Cardiac septum (tissue), 1 donor: ENCODE measurements around the gene PPP6R2. TPM values are rescaled to one million over a fixed set of nuclear protein-coding genes. Genes with fewer than 3 reads are reported as not detected.

Experiments used
- DNase-seq: peaks from one replicate; pipeline ENCODE4 v3.0.0-alpha.2; 2020; ENCODE audit warnings: low spot score
- intact Hi-C: fragments of 100-400 bp; cut with DNase I; formaldehyde crosslinking; loops from one replicate; pipeline ENCODE4 v1.14.0; 2022
- long read RNA-seq: library from polyadenylated mRNA; unstranded; transcript quantifications from one replicate; pipeline ENCODE4 v2.0.0, GENCODE V29; 2021
- total RNA-seq: library from RNA; stranded (reverse); fragmentation: NEBNext Ultra II Directional; extraction: Animal tissue kit (Norgen Biotek cat#: 25700); gene quantifications from one replicate; pipeline ENCODE4 v1.2.1, GENCODE V29; 2021
- donor health status: DM: no; HTN: no; CAD: no.

Gene PPP6R2, protein sequence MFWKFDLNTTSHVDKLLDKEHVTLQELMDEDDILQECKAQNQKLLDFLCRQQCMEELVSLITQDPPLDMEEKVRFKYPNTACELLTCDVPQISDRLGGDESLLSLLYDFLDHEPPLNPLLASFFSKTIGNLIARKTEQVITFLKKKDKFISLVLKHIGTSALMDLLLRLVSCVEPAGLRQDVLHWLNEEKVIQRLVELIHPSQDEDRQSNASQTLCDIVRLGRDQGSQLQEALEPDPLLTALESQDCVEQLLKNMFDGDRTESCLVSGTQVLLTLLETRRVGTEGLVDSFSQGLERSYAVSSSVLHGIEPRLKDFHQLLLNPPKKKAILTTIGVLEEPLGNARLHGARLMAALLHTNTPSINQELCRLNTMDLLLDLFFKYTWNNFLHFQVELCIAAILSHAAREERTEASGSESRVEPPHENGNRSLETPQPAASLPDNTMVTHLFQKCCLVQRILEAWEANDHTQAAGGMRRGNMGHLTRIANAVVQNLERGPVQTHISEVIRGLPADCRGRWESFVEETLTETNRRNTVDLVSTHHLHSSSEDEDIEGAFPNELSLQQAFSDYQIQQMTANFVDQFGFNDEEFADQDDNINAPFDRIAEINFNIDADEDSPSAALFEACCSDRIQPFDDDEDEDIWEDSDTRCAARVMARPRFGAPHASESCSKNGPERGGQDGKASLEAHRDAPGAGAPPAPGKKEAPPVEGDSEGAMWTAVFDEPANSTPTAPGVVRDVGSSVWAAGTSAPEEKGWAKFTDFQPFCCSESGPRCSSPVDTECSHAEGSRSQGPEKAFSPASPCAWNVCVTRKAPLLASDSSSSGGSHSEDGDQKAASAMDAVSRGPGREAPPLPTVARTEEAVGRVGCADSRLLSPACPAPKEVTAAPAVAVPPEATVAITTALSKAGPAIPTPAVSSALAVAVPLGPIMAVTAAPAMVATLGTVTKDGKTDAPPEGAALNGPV
- 37.1 TPM for total RNA-seq
- long read RNA-seq, full-length matches to known transcripts = 30 of 81 reads
- long read RNA-seq, partial matches to known transcripts = 32 of 81 reads
- long read RNA-seq, other reads (novel, unspliced or antisense) = 19 of 81 reads

DNA sequence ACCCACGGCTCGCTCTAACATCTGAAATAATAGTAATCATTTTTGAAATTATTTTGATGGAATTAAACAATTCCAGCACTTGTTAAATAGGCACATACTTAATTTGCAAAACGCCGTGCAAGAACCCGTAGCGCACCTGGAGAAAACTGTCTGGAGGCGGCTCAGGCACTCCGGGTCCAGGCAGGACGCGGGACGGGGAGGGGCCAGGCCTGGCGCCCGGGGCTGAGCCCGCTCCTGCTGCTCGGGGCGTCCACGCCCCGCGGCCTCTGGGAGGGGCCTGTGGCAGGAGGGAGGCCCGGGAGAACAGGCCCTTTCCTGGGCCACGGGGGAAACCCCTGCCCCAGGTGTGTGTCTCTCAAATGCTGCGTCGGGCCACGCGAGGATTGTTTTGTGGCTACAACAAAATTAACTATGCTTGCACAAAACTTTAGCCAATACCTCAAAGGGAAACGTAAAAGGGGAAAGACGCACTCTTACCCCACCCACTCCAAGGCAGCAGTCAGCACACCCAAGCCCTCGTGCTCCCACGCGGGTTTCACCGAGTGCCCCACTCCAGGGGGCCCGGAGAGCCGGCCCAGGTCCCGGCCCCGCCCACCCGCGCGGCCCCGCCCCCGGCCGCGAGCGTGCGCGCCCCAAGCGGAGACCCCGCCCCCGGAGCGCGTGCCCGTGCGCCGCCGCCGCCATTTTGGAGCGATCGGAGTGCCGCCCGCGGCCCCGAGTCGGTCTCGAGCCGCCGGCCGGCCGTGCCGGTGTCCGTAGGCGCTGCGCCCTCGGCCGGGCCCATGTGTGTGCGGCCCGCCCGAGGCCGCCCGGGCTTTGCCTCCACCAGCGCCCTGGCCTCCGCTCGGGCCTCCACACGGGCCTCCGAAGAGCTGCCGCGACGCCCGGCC is at the start of gene PPP6R2:
Gene PPP6R2, plus strand, starts transcription at position 677 of the 890 bp plus-strand sequence. CDS start 50,582 bp downstream, outside the sequence.
- intact Hi-C loops = loop anchor here (1.0 to 2.0 kb wide), 2 partner anchors 67 to 90 kb away; no protein-coding TSS in a partner anchor
- peak; percentile 94 for DNase-seq

DNA sequence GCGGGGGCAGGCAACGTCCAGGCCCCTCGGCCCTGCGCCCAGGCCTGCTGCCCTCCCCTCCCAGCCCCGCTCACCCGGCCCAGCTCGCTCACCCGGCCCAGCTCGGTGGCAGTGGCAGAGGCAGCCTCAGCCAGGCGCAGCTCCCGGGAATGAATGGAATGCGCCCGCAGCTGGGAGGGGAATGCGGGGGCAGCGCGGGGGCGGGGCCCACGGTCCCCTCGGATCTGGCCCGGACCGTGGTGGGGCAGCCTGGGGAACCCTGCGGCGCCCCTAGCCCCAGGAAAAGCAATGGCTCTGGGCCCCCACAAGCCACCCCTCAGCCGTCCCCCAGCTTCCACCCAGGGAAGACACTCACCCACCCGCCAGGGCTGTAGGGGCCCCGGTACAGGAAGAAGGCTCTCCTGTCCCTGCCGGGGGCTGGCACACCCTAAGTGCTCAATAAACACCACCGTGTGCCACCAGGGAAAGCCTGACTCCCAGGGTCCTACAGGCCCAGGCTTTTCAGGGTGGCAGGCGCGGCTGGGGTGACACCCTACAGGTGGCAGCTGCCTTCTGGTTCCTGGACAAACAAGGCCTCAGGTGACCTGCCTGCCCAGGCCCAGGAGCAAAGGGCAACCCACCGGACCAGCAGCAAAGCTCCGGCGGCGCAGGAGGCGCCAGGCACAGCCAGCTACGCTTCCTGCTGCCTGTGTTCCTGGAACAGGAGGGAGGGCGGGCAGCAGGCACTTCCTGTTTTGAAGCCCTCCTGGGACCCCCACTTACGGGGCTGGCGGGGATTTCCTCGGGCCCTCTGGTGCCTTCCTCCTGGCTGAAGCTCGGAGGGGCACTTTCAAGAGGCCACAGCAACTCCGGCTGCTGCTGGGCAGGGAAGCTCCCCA is 49.4 kb upstream of the PPP6R2 start:
- DNase-seq = peak; percentile 89
- intact Hi-C loops = loop anchor here (2.0 to 5.0 kb wide), 2 partner anchors 15 to 34 kb away; partner anchors contain the start of gene DENND6B

DNA sequence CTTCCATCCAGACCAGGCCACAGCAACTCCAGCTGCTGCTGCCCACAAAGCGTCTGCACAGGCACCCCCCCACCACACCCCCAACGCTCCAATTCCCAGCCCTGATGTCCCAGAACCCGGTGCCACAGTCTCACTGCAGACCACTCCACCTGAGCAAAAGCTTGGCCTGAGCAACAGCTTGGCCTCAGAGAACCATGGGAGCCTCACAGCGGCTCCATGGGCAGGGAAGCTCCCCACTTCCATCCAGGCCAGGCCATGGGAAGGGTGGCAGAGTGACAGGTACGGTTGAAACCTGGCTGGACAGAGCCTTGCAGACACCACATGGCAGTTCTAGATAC is 48.8 kb upstream of the PPP6R2 start:
- intact Hi-C loops = loop anchor here (5.0 kb wide), 1 partner anchor 33 kb away; the partner anchor contains the start of gene DENND6B
- no peak for DNase-seq

DNA sequence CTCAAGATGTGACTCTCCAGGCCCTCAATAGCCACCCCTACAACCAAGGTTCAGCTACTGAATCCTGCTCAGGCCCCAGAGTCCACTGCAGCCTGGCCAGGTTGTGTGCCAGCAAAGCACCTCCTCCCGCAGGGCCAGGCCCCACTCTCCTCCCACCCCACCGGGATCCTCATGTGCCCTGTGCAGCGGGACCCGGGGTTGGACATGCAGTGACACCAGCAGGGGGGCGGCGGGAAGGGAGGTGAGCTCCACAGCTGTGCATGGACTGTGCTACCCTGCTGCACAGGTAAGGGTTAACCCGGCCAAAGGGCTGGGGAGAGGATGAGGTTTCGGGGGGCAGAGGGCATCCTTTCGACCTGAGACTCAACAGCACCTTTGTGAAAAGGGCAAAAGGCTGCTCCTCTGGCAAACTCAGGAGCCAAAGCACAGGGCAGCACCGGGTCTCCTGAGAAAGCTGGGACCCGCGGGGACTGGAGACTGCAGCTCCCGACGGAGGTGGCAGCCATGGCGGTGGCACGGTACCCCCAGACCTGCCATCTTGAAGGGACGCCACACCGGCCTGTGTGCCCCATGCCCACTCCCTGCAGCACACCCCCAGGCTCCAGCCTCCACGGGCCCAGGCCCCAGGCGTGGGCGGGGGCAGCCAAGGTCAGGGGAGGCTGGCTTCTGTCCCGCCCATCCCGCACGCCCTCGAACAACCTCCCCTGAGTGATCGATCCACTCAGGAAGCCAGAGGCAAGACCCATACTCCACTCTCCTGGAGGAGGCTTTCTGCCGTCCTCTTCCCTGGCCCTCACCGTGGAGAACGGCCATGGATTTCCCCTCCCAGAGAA is 46.3 kb upstream of the PPP6R2 start:
- DNase-seq = no peak

DNA sequence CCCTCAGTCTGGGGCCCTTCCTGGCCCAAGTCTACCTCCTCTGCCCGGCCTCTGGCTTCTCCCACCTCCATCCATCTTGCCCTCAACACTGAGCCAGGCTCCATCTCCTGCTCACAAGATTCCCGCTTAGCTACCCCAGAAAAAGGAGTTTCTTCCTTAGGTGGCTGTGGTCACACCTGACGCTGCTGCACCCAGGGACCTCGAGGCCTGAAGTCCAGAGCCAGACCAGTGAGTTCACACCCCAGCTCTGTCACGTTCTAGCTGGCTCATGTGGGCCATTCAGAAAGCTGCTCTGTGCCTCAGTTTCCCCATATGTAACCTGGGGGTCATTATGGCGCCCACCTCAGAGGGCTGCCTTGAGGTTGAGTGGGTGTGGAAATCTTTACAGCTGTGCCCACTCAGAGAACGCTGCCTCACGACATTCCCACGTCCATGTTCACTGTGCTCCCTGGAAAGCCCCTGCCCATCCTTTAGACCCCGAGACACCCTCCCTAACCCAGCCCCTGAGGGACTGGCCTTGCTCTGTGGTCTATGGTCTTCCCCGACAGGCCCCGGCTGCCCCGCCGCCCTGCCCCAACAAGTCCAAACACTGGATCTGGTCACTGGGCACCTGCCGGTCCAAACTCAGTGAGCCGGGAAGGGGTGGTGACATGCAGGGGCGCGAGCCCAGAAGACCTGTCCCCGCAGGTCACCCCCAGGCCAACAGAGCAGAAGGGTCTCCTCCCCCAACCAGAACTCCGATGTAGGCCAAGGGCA is 45.4 kb upstream of the PPP6R2 start:
- DNase-seq = no peak
- intact Hi-C loops = no loop called here

More for the DNA sequence above, 46.3 kb upstream of the PPP6R2 start:
- intact Hi-C loops = no loop called here

DNA sequence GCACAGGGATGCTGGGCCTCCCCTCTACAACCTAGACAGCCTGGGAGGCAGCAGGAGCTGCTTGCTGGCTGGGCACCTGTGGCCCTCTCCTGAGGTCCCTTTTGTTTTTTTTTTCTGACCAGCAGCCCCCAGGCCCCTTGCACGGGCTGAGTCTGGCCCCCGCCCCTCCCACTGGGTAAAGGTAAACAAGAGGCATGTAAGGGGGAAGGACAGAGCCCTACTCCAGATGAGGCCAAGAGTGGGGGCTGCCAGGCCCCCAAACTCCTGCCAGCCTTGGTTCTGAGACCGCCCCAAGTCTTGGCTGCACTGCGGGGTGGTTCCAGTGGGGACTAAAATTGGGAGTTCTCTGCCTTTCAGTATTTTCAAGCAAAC is 44.9 kb upstream of the PPP6R2 start:
- intact Hi-C loops = no loop called here
- no peak for DNase-seq

DNA sequence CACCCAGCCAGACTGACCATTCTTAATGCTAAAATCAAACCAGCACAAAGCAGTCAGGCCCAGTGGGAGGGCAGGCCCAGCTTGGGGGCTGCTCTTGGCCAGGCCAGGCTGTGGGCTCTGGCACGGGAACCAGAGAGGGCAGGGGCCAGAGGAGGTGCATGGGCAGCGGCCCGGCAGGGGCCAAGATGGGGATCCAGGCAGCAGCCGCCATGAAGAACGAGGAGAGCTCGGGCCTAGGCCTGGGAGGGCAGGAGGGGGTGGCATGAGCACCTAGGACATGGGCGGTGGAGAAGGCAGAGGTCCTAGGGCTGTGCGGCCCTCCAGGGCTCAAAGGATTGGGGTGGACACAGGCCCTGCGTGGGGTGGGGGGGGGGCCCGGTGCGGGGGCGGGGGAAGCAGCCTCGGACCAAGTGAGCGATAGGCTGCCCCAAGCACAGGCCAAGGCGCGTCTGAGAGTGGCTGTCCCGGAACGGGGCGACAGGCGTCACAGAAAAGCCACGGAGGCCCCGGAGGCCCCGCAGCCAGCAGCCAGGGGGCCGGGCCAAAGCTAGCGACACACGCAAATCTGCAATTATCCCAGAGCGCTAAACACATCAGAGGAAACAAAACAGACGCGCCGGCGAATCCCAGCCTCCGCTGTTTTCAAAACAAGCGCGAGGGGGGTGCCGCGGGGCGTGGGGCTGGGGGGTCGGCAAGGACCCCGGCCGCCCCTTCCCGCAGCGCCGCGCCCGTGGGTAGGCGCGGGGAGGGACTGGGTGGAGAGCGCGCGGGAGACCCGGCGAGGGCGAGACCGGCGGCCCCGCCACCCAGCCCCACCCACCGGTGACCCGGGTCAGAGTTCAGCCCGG is 44.0 kb upstream of the PPP6R2 start:
- DNase-seq = no peak
- intact Hi-C loops = no loop called here

DNA sequence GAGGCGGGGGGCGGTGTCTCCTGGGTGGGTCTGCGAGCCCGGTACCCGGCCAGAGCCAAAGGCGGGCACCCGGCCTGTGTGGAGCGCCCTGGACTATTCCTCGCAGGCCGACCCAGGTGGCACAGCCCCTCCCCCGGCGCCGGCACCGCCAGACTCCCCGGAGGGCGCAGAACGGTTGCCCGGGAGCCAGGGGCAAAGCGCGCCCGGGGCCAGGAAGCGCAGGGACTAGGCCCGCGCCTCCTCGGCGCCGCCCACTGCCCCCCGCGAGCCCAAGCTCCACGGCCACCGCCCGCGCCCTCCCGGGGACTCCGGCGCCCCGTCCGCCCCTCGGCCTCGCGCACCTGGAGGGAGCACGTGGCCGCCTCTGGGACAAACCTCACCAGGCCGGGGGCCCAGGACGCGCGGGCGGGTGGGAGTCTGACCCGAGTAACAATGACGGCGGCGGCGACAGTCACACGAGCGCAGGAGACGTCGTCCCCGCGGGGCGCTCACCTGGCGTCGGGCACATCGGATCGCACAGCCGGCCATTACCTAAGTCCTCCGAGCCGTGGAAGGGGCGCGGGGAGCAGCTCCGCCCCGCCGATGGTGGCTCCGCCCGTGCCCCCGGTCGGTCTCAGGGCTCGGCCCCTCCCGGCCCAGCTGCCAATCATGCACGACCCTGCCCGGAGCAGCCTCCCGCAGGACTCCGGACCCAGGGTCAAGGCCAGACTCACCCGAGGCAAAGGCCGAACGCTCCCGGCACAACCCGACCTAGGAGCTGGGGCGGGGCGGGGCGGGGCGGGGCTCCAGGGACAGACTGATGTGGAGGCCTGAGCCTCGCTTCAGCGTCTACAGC is 43.1 kb upstream of the PPP6R2 start:
- no peak for DNase-seq
- intact Hi-C loops = no loop called here

DNA sequence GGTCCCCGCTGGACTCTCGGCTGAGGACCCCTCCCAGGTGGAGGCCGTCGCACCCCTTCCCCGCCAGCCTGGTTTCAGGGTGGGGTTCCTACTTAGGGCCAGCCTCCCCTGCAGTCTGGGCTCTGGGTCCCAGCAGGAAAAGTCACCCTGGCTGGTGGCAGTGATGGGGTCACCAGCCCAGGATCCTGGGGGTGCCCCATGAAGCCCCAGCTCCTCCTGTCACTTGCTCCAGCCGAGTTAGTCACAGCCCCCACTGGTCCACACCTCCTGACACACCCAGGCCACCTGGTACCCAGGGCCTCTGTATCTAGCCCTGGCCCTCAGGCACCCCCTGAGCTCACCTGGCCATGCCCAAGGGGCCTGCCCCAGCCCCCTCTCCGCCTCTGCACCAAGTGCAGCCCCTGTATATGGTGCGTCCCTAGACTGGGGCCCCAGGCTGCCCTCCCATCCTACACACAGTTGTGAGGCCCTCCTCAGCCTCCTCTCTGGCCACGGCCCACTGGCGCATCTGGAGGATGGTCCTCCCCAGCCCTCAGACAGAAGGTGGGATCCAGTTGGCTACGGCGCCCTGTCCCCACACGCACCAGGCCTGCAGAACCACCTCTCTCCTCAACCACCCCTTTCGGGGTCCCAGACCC is 42.4 kb upstream of the PPP6R2 start:
- intact Hi-C loops = no loop called here
- DNase-seq = no peak

DNA sequence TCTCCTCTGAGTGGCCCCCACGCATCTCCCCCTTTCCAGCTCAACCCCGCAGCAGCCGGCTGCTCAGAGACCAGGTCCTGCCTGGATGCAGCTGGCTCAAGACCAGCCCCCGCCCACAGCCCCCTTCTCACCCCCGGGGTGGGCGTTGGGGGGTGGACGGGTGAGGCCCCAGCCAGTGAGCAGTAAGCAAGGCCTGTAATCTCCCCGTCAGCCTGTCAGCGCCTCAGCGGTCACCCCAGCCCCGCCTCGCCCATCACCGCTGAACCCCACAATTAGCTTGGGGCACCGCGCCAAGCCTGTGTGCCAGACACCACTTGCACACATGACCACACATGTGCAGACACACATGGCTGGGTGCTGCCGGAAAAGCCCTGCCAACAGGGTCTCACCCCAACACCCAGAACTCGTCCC is 41.5 kb upstream of the PPP6R2 start:
- intact Hi-C loops = no loop called here
- no peak for DNase-seq

DNA sequence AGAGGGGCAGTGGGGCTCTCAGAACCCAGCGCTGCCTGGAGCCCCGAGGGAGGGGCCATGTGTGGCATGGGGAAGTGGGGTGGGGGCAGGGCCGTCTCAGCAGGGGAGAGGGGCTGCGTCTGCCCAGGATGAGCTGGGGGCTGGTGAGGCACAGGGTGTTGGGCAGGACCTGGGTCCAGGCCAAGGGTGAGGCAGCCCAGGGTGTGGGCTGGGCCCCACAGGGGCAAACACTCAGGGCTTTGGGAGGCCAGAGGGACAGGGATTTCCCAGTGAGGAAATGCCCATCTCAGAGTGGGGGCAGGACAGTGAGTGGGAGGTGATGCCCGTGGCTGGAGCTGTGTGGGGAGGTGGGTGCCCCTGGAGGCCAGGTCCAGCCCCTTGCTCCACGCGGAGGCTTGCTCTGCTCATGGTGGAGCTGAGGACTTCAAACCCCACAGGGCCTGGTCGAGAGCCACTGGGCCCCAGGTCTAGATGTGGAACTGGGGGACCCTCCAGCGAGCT is 41.0 kb upstream of the PPP6R2 start:
- DNase-seq = no peak
- intact Hi-C loops = no loop called here

DNA sequence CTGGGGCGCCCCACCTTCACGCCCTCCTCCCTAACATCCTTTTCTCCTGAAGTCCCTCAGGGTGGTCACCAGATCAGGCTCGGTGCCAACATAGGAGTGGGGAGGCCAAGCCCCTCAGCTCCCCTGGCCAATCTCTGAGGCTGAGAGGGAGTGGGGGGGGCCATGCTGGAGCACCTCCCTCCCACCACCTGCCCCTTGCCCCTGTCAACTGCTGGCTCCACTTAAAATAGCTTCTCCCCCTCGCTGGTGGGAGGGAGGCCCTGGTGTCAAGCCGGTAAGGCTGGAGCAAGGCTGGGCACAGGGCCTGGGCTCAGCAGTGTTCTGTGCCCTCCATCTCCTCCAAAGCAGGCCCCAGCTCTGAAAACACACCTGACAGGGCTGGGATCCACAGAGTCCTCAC is 40.6 kb upstream of the PPP6R2 start:
- no peak for DNase-seq
- intact Hi-C loops = no loop called here

DNA sequence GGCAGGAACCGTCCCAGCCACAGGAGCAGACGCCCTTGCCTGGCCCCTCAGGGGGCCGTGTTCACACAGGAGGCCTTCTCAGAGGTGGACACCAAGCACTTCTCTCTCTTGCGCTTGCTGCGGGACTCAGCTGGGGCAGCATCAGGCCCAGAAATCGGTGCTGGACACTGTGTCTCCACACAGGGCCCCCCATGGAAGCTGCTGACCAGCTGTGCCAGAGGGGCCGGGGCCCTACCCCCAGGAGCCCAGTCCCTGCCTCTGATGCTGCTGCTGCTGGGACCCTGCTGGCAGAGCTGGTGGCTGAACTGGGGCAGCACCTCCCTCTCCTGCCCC is 39.6 kb upstream of the PPP6R2 start:
- intact Hi-C loops = no loop called here
- DNase-seq = no peak

DNA sequence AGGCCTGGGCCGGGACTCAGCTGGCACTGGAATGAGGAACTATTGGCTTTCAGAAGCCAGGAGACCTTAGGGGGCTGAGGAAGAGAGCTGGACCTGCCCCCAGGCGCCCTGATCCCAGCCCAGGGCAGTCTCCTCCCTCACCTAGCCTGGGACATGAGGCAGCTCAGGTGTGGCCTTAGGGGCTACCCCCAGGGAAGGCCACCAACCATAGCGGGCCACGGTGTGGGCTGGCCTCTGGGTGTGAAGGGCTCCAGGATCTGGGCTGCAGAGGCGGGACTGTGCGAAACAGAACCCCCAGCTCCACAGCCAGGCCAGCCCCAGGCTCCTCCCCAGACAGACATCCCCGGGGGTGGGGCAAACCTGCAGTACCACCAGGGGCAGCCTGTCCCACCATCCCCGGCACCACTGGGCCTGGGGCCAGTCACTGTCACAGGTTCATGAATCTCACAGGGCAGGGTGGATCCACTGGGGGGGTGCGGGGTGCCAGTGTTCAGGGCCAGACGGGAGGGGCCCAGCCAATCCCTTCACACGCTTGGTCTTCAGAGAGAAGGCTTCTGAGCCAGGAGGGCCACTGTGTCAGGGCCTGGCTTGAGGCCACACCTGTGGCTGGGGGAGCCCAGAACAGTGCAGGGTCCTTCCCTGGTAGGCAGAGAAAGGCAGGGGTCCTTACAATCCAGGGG is 39.1 kb upstream of the PPP6R2 start:
- intact Hi-C loops = no loop called here
- no peak for DNase-seq
